ENCODE results near the gene GFM1. TPM values are rescaled to one million over a fixed set of nuclear protein-coding genes. Genes with fewer than 3 reads are reported as not detected.

Gene GFM1
- total and polyA plus RNA-seq, 2 donors (not counting 1 experiment from before 2014, with no cell fraction given), result 9.8 to 46.0 TPM

DNA sequence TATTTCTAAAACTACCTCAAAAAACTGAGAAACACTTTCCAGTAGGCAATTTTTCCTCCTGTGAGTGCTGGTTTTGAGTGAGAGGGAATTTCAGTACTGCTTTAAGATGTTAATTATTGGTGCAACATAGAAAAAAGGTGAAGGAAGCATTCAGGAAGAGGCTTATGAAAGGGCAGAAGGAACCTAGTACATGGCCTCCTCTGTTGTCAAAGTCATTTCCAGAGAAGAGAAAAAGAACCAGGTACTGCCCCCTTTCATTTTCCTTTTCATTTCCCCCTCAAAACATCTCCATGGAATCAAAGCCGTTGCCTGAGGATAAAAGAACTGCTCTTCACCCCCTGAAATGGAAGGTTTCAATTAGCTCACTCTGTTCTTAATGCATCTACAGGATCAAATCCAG lies 68.1 kb downstream of the GFM1 start:
- no peak overlapping the region for H2AFZ ChIP-seq (ENCODE audit: insufficient read depth, low read depth, low read length, poor library complexity, severe bottlenecking)
- Mint-ChIP-seq H3K27ac (no peak overlapping the region), H3K27me3 (no peaks in the 10 kb centered on the region), H3K4me3 (no peak overlapping the region), H3K9me3 (ENCODE audit: insufficient read depth) (no peaks in the 10 kb centered on the region), H3K4me1 (peaks cover 5% of the 10 kb centered on the region)
- CTCF ChIA-PET, result interaction anchor here (7.4 kb wide), 1 partner anchor 15 kb away, joined by 51 read pairs; no protein-coding TSS in a partner anchor
- no peak overlapping the region for H3K4me3 ChIP-seq (ENCODE audit: control extremely low read depth in 1 of 5, extremely low read depth in 1 of 5, insufficient read depth in 1 of 5, low read depth in 2 of 5, low read length in 4 of 5)
- TF ChIP-seq, protein P1, sequence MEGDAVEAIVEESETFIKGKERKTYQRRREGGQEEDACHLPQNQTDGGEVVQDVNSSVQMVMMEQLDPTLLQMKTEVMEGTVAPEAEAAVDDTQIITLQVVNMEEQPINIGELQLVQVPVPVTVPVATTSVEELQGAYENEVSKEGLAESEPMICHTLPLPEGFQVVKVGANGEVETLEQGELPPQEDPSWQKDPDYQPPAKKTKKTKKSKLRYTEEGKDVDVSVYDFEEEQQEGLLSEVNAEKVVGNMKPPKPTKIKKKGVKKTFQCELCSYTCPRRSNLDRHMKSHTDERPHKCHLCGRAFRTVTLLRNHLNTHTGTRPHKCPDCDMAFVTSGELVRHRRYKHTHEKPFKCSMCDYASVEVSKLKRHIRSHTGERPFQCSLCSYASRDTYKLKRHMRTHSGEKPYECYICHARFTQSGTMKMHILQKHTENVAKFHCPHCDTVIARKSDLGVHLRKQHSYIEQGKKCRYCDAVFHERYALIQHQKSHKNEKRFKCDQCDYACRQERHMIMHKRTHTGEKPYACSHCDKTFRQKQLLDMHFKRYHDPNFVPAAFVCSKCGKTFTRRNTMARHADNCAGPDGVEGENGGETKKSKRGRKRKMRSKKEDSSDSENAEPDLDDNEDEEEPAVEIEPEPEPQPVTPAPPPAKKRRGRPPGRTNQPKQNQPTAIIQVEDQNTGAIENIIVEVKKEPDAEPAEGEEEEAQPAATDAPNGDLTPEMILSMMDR (IDR thresholded peaks at IDR 0.05), result no peak
- TF ChIP-seq EZH2 (IDR thresholded peaks at IDR 0.05; ENCODE audit: borderline replicate concordance, insufficient read depth, low read depth, low read length, poor library complexity, severe bottlenecking), result no peak
- POLR2A ChIA-PET, result no interaction called here
- H3K9me3 ChIP-seq (ENCODE audit: control extremely low read depth in 1 of 3, control insufficient read depth in 2 of 3, insufficient read depth in 1 of 3, low read length in 2 of 3), result no peaks in the 10 kb centered on the region
- no peak overlapping the region for H3K27ac ChIP-seq (ENCODE audit: low read length in 2 of 2)
- H4K20me1 ChIP-seq (ENCODE audit: control insufficient read depth, insufficient read depth, low read length, poor library complexity, severe bottlenecking), result no peaks in the 10 kb centered on the region
- DNase-seq (no peak), ATAC-seq (ENCODE audit: low read depth) (no peak)
- H3K4me1 ChIP-seq (ENCODE audit: control insufficient read depth in 2 of 2, insufficient read depth in 2 of 2, low read length in 2 of 2), result no peaks in the 10 kb centered on the region
- H3K27me3 ChIP-seq (replicated peaks in 1 of 4; ENCODE audit: control extremely low read depth in 1 of 4, control insufficient read depth in 3 of 4, insufficient read depth in 4 of 4, low read length in 3 of 4), result no peaks in the 10 kb centered on the region
- H3K36me3 ChIP-seq (replicated peaks in 1 of 2; ENCODE audit: control extremely low read depth in 1 of 2, control insufficient read depth in 1 of 2, extremely low read depth in 1 of 2, insufficient read depth in 2 of 2, low read length in 1 of 2), result peaks cover 2 to 21% of the 10 kb centered on the region in 2 experiments
- intact Hi-C loops (cut with micrococcal nuclease), result no loop called here
- no peaks in the 10 kb centered on the region for H3K79me2 ChIP-seq (ENCODE audit: control insufficient read depth, insufficient read depth, low read length)
- no peak overlapping the region for H3K9ac ChIP-seq (ENCODE audit: low read length)
- WGBS (ENCODE audit: insufficient coverage), result no CpG with 5 or more reads among the region's 1 CpG
- no peak overlapping the region for H3K4me2 ChIP-seq (replicated peaks; ENCODE audit: low read depth, low read length, poor library complexity, severe bottlenecking)

DNA sequence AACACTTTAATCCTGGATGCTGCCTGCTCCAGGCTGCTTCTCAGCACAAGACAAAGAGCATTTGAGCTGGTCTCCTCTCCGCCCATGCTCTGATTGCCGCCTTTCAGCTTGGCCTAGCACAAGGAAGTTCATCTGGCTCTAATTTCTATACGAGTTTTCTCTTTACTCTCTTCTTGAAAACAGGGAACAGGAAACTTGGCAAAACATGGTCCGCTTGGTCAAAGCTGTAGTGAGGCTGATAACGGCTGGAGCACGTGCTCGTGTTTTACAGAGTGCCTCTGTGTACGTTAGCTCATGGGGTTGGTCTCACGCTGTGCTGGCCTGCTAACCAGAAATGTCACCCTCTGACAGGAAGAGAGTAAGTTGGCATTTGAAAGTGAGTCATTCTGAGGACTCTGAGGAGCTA lies 68.8 kb downstream of the GFM1 start:
- CTCF ChIA-PET, result interaction anchor here (0.6 to 7.4 kb wide), 2 partner anchors 14 to 1066 kb away, joined by 3 to 51 read pairs; no protein-coding TSS in a partner anchor
- H3K4me2 ChIP-seq (replicated peaks; ENCODE audit: low read depth, low read length, poor library complexity, severe bottlenecking), result no peak overlapping the region
- WGBS (ENCODE audit: insufficient coverage), result 72% methylated on average over 9 of the region's 9 CpGs

More for the DNA sequence above, 68.8 kb downstream of the GFM1 start:
- Mint-ChIP-seq H3K4me1 (peaks cover 5% of the 10 kb centered on the region), H3K4me3 (no peak overlapping the region), H3K27me3 (no peaks in the 10 kb centered on the region), H3K27ac (no peak overlapping the region), H3K9me3 (ENCODE audit: insufficient read depth) (no peaks in the 10 kb centered on the region)
- Histone ChIP-seq H3K9me3 (ENCODE audit: control extremely low read depth in 1 of 3, control insufficient read depth in 2 of 3, insufficient read depth in 1 of 3, low read length in 2 of 3) (no peaks in the 10 kb centered on the region), H4K20me1 (ENCODE audit: control insufficient read depth, insufficient read depth, low read length, poor library complexity, severe bottlenecking) (no peaks in the 10 kb centered on the region), H3K9ac (ENCODE audit: low read length) (no peak overlapping the region), H3K27me3 (replicated peaks in 1 of 4; ENCODE audit: control extremely low read depth in 1 of 4, control insufficient read depth in 3 of 4, insufficient read depth in 4 of 4, low read length in 3 of 4) (no peaks in the 10 kb centered on the region), H3K4me3 (ENCODE audit: control extremely low read depth in 1 of 5, extremely low read depth in 1 of 5, insufficient read depth in 1 of 5, low read depth in 2 of 5, low read length in 4 of 5) (no peak overlapping the region), H2AFZ (ENCODE audit: insufficient read depth, low read depth, low read length, poor library complexity, severe bottlenecking) (no peak overlapping the region), H3K36me3 (replicated peaks in 1 of 2; ENCODE audit: control extremely low read depth in 1 of 2, control insufficient read depth in 1 of 2, extremely low read depth in 1 of 2, insufficient read depth in 2 of 2, low read length in 1 of 2) (peaks cover 2 to 15% of the 10 kb centered on the region in 2 experiments), H3K79me2 (ENCODE audit: control insufficient read depth, insufficient read depth, low read length) (no peaks in the 10 kb centered on the region), H3K27ac (ENCODE audit: low read length in 2 of 2) (no peak overlapping the region), H3K4me1 (ENCODE audit: control insufficient read depth in 2 of 2, insufficient read depth in 2 of 2, low read length in 2 of 2) (no peaks in the 10 kb centered on the region)
- POLR2A ChIA-PET, result no interaction called here
- DNase-seq, result no peak
- intact Hi-C loops (cut with micrococcal nuclease), result no loop called here
- no peak for TF ChIP-seq EZH2 (IDR thresholded peaks at IDR 0.05; ENCODE audit: borderline replicate concordance, insufficient read depth, low read depth, low read length, poor library complexity, severe bottlenecking)
- TF ChIP-seq, protein P1 (IDR thresholded peaks at IDR 0.05), result no peak
- no peak for ATAC-seq (ENCODE audit: low read depth)

Data from B cell (primary cell).